Measurements from ENCODE around the gene NDUFB4.

The NDUFB4 gene

DNA sequence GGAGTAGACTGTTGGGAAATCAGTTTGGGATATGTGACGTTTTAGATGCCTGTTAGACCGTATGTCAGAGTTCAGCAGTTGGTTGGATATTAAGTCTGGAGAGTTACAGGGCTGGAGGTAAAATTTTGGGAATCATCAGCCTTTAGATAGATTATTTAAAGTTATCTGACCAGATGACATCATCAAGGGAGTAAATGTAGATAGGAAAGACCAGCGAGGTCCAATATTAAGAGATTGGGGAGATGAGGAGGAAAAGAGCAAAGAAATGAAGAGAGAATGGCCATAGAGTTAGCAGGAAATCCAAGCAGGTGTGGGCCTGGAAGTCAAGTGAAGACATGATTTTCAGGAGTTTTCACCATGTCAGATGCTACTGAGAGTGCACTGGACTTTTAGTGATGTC lies 3.1 kb downstream of the NDUFB4 start:
- TF ChIP-seq, protein P1, sequence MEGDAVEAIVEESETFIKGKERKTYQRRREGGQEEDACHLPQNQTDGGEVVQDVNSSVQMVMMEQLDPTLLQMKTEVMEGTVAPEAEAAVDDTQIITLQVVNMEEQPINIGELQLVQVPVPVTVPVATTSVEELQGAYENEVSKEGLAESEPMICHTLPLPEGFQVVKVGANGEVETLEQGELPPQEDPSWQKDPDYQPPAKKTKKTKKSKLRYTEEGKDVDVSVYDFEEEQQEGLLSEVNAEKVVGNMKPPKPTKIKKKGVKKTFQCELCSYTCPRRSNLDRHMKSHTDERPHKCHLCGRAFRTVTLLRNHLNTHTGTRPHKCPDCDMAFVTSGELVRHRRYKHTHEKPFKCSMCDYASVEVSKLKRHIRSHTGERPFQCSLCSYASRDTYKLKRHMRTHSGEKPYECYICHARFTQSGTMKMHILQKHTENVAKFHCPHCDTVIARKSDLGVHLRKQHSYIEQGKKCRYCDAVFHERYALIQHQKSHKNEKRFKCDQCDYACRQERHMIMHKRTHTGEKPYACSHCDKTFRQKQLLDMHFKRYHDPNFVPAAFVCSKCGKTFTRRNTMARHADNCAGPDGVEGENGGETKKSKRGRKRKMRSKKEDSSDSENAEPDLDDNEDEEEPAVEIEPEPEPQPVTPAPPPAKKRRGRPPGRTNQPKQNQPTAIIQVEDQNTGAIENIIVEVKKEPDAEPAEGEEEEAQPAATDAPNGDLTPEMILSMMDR (IDR thresholded peaks at IDR 0.05; ENCODE audit: borderline replicate concordance, control extremely low read depth, extremely low read depth, insufficient read depth, missing control alignments) = no peak
- DNase-seq (ENCODE audit: low spot score) = no peak
- in situ Hi-C loops (cut with MboI; ENCODE audit: low sequenced_read_pairs, unreplicated experiment) = no loop called here

DNA sequence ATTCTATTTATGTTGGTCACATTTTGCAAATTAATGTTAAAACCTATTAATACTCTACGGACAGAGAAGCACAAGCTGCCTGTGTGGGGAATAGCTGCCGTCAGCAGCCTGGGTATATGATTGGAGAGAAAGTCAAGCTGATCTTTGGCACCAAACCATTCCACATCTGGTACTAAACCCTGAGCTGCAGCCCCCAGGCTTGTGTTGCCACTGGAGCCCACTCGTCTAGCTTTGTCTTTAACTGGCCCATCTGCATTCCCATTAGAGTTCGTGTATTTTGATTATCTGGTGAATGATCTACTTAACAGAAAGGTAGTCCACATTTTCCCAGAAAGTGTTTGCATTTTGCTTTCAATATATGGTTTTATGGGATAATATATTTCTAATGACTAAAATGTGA lies 5.4 kb downstream of the NDUFB4 start:
- TF ChIP-seq, protein P1 (IDR thresholded peaks at IDR 0.05; ENCODE audit: borderline replicate concordance, control extremely low read depth, extremely low read depth, insufficient read depth, missing control alignments) = no peak
- in situ Hi-C loops (cut with MboI; ENCODE audit: low sequenced_read_pairs, unreplicated experiment) = no loop called here
- no peak for DNase-seq (ENCODE audit: low spot score)

DNA sequence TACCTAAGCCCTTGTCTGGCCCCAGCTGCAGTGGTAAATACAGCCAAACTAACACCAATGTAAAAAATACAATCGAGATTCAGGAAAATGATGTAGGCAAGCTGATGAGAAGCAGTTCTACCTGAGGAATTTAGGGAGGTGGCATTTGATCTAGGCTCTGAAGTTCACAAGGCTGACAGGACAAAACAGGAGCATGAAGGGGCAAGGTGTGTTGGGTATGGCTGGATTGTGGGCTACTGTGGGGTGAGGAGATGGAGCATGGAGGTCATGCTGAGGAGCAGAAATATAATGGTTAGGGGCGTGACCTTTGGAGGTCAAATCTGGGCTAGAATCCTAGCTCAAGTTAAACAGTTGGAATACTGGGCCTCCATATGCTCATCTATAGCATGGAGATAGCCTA lies 6.5 kb downstream of the NDUFB4 start:
- in situ Hi-C loops (cut with MboI; ENCODE audit: low sequenced_read_pairs, unreplicated experiment) = no loop called here
- TF ChIP-seq, protein P1 (IDR thresholded peaks at IDR 0.05; ENCODE audit: borderline replicate concordance, control extremely low read depth, extremely low read depth, insufficient read depth, missing control alignments) = no peak
- DNase-seq (ENCODE audit: low spot score) = no peak

DNA sequence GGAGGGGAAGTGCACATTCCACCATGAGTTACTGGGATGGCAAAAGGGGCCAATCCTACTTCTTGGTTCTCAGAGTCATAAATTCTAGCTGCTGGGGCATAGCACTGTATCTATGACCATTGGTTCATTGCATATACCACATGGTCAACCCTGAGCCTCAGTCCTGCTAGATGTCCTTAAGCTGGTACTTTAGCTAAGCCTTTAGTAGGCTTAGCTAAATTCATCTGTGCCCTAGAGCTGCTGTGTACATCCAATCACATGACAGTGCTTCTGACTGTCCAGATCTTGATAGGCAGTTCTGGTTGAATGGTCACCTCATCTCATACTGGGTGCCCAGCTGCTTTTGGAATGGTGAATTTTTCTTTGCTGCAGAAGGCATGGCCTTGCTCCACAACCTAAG lies 8.2 kb downstream of the NDUFB4 start:
- in situ Hi-C loops (cut with MboI; ENCODE audit: low sequenced_read_pairs, unreplicated experiment) = no loop called here
- TF ChIP-seq, protein P1 (IDR thresholded peaks at IDR 0.05; ENCODE audit: borderline replicate concordance, control extremely low read depth, extremely low read depth, insufficient read depth, missing control alignments) = no peak
- DNase-seq (ENCODE audit: low spot score) = no peak

DNA sequence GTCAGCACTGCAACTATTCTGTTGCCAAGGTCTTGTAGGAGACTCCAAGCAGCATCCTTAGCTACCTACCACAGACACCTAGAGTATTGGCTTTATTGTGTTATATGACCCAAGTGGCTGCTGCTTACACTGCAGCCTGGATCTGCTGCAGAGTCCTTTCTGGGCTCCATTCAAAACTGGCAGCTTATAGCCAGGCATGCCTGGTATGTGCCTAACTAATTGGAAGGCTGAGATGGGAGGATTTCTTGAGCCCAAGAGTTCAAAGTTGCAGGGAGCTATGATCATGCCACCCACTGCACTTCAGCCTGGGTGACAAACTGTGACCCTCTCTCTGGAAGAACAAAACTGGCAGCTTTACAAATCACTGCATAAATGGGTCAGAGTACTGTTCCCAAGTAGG lies 8.6 kb downstream of the NDUFB4 start:
- in situ Hi-C loops (cut with MboI; ENCODE audit: low sequenced_read_pairs, unreplicated experiment) = no loop called here

DNA sequence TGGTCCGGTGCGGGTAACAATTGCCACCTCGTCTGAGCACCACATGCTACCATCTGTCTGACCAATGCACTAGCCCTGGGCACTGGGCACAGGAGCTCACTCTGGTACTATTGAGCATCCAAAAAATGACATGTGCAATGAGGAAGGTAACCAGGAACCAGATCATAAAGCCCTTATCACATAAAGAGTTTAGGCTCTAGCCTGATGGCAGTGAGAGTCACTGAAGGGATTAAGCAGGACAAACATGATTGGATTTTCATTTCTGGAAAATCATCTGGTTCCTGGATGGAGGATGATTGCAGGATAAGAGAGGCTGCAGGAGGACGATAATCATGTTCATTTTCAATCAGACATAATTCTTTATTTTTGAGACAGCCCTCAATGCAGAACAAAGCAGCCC lies 12.4 kb downstream of the NDUFB4 start:
- TF ChIP-seq, protein P1 (IDR thresholded peaks at IDR 0.05; ENCODE audit: borderline replicate concordance, control extremely low read depth, extremely low read depth, insufficient read depth, missing control alignments) = no peak
- in situ Hi-C loops (cut with MboI; ENCODE audit: low sequenced_read_pairs, unreplicated experiment) = no loop called here

More for the DNA sequence above, 8.6 kb downstream of the NDUFB4 start:
- TF ChIP-seq, protein P1 (IDR thresholded peaks at IDR 0.05; ENCODE audit: borderline replicate concordance, control extremely low read depth, extremely low read depth, insufficient read depth, missing control alignments) = no peak
- DNase-seq (ENCODE audit: low spot score) = no peak

DNA sequence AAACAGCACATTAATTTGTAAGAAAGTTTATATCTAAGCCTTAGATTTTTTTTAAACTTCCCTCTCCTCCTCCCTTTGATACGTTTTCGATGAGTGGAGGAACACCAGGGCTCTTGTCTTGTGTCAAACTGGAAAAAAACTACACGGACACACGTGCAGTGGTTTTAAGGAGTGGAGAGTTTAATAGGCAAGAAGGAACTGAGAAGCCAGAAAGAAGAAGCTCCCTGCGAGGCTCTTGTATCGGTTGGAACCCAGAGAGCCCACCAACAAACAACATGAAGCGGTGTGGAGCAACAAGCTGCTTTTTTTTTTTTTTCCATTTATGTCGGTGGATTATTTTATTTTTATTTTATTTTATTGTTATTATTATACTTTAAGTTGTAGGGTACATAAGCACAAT lies 18.6 kb downstream of the NDUFB4 start:
- in situ Hi-C loops (cut with MboI; ENCODE audit: low sequenced_read_pairs, unreplicated experiment) = no loop called here
- TF ChIP-seq, protein P1 (IDR thresholded peaks at IDR 0.05; ENCODE audit: borderline replicate concordance, control extremely low read depth, extremely low read depth, insufficient read depth, missing control alignments) = no peak
- no peak for DNase-seq (ENCODE audit: low spot score)

More for the DNA sequence above, 12.4 kb downstream of the NDUFB4 start:
- DNase-seq (ENCODE audit: low spot score) = no peak

Measured in GM13976 (cell line).